Suprapubic skin (tissue), 4 donors: ENCODE data around the gene SDSL. TPM values are rescaled to one million over a fixed set of nuclear protein-coding genes. Genes with fewer than 3 reads are reported as not detected.

ENCODE experiments used
- DNase-seq, 2 donors: peaks; one replicate each; pipeline ENCODE4 v3.0.0-alpha.2; 2019; ENCODE audit warnings: low spot score in 2 of 2
- H3K27ac ChIP-seq: fragments of 200-600 bp; sonication (generic); one replicate; pipeline ENCODE4 v1.5.1; 2019
- H3K27me3 ChIP-seq: fragments of 200-600 bp; sonication (generic); one replicate; pipeline ENCODE4 v1.5.1; 2019
- H3K36me3 ChIP-seq: fragments of 200-600 bp; sonication (generic); one replicate; pipeline ENCODE4 v1.5.1; 2019
- H3K4me1 ChIP-seq: fragments of 200-600 bp; sonication (generic); one replicate; pipeline ENCODE4 v1.5.1; 2019
- H3K4me3 ChIP-seq: fragments of 200-600 bp; sonication (generic); one replicate; pipeline ENCODE4 v1.5.1; 2019; ENCODE audit warnings: mild to moderate bottlenecking
- H3K9me3 ChIP-seq: fragments of 200-600 bp; sonication (generic); one replicate; pipeline ENCODE4 v1.5.1; 2019
- CTCF ChIP-seq, 2 donors: fragments of 200-600 bp in 1 of 2; fragments of 450-650 bp in 1 of 2; sonication (generic) in 1 of 2; IDR thresholded peaks; one replicate each; pipeline ENCODE4 v1.5.1; 2016 to 2019; ENCODE audit warnings: antibody characterized with exemption in 2 of 2, mild to moderate bottlenecking in 1 of 2, moderate library complexity in 1 of 2
- EP300 ChIP-seq: sonication (generic); formaldehyde crosslinking; IDR thresholded peaks from one replicate; pipeline ENCODE4 v1.6.1; 2017; ENCODE audit warnings: antibody characterized with exemption
- POLR2A ChIP-seq, 2 donors: fragments of 450-650 bp; IDR thresholded peaks; one replicate each; pipeline ENCODE4 v1.6.1; 2017; ENCODE audit warnings: antibody characterized with exemption in 2 of 2, mild to moderate bottlenecking in 2 of 2, moderate library complexity in 2 of 2
- POLR2AphosphoS5 ChIP-seq, 3 donors: sonication (generic); formaldehyde crosslinking; IDR thresholded peaks; one replicate each; pipeline ENCODE4 v1.6.1; 2017; ENCODE audit warnings: antibody characterized with exemption in 3 of 3
- WGBS: methylation state at CpG from one replicate; pipeline ENCODE4 v1.1.5; 2018; 5-methylcytosine and 5-hydroxymethylcytosine counted together
- total RNA-seq, 4 donors: library from RNA; depleted of rRNA; stranded (reverse); fragments of >200 nt; gene quantifications; one replicate each; pipeline ENCODE4 v1.1.0, GENCODE V29; 2016

The SDSL gene
- total RNA-seq, 4 donors from 2014 or later, result 0.56 to 2.2 (median 1.2) TPM; not detected in 1

- H3K27ac ChIP-seq, result no peak overlapping the region
- DNase-seq, result no peak
- no peak overlapping the region for H3K4me3 ChIP-seq
- TF ChIP-seq POLR2A (IDR thresholded peaks at IDR 0.05) (no peak), CTCF (IDR thresholded peaks at IDR 0.05) (no peak), EP300 (no peak), POLR2AphosphoS5 (IDR thresholded peaks at IDR 0.05) (no peak)
- H3K27me3 ChIP-seq, result peaks cover 99% of the 10 kb centered on the region
- H3K9me3 ChIP-seq, result no peaks in the 10 kb centered on the region
- H3K36me3 ChIP-seq, result no peaks in the 10 kb centered on the region
- H3K4me1 ChIP-seq, result no peaks in the 10 kb centered on the region
- 4% methylated on average over 3 of the region's 3 CpGs for WGBS
These were observed 55.6 kb downstream of the SDSL start for GRCh38 chr12:113477842-113478215.

- TF ChIP-seq POLR2A (IDR thresholded peaks at IDR 0.05) (no peak), CTCF (IDR thresholded peaks at IDR 0.05) (no peak), EP300 (no peak), POLR2AphosphoS5 (IDR thresholded peaks at IDR 0.05) (no peak)
- Histone ChIP-seq H3K36me3 (no peaks in the 10 kb centered on the region), H3K4me1 (no peaks in the 10 kb centered on the region), H3K4me3 (no peak overlapping the region), H3K27ac (no peak overlapping the region), H3K27me3 (peaks cover 99% of the 10 kb centered on the region), H3K9me3 (no peaks in the 10 kb centered on the region)
- no peak for DNase-seq
- WGBS, result 3% methylated on average over 17 of the region's 41 CpGs
These were observed 56.3 kb downstream of the SDSL start for GRCh38 chr12:113478351-113479011.

GRCh38 chr12:113479216-113479589 lies 57.0 kb downstream of the SDSL start:
- Histone ChIP-seq H3K9me3 (no peaks in the 10 kb centered on the region), H3K4me3 (no peak overlapping the region), H3K36me3 (no peaks in the 10 kb centered on the region), H3K27ac (no peak overlapping the region), H3K4me1 (no peaks in the 10 kb centered on the region), H3K27me3 (peaks cover 99% of the 10 kb centered on the region)
- TF ChIP-seq CTCF (IDR thresholded peaks at IDR 0.05) (no peak), POLR2A (IDR thresholded peaks at IDR 0.05) (no peak), EP300 (no peak), POLR2AphosphoS5 (IDR thresholded peaks at IDR 0.05) (no peak)
- no peak for DNase-seq
- WGBS, result 4% methylated on average over 11 of the region's 11 CpGs

GRCh38 chr12:113479590-113480335 lies 57.6 kb downstream of the SDSL start:
- no peak for DNase-seq
- 6% methylated on average over 58 of the region's 61 CpGs for WGBS
- H3K4me1 ChIP-seq, result no peaks in the 10 kb centered on the region
- no peak for TF ChIP-seq CTCF (IDR thresholded peaks at IDR 0.05)
- TF ChIP-seq POLR2A (IDR thresholded peaks at IDR 0.05), result no peak
- TF ChIP-seq EP300, result no peak
- no peak for TF ChIP-seq POLR2AphosphoS5 (IDR thresholded peaks at IDR 0.05)
- H3K27ac ChIP-seq, result no peak overlapping the region
- no peaks in the 10 kb centered on the region for H3K36me3 ChIP-seq
- peaks cover 99% of the 10 kb centered on the region for H3K27me3 ChIP-seq
- H3K4me3 ChIP-seq, result no peak overlapping the region
- no peaks in the 10 kb centered on the region for H3K9me3 ChIP-seq

GRCh38 chr12:113480336-113480971 lies 58.3 kb downstream of the SDSL start:
- H3K27ac ChIP-seq, result no peak overlapping the region
- WGBS, result 19% methylated on average over 9 of the region's 9 CpGs
- peaks cover 99% of the 10 kb centered on the region for H3K27me3 ChIP-seq
- H3K4me1 ChIP-seq, result no peaks in the 10 kb centered on the region
- H3K4me3 ChIP-seq, result no peak overlapping the region
- H3K36me3 ChIP-seq, result no peaks in the 10 kb centered on the region
- H3K9me3 ChIP-seq, result no peaks in the 10 kb centered on the region
- TF ChIP-seq POLR2AphosphoS5 (IDR thresholded peaks at IDR 0.05) (no peak), POLR2A (IDR thresholded peaks at IDR 0.05) (no peak), EP300 (no peak), CTCF (IDR thresholded peaks at IDR 0.05) (no peak)
- no peak for DNase-seq
